ENCODE data around the gene NUMBL.
"Not testable (repeated sequence)": the region's sequence is repeated elsewhere in the genome, so short reads cannot be mapped to it uniquely, and the experiment has no call there.

NUMBL gene

GRCh38 chr19:40629346-40629745 is 61.1 kb downstream of the NUMBL start:
- no peak for DNase-seq (ENCODE audit: low read depth in 2 of 2)

- DNase-seq (ENCODE audit: low read depth in 2 of 2) = no peak
Observed at GRCh38 chr19:40627486-40628279, 62.8 kb downstream of the NUMBL start.

- DNase-seq (ENCODE audit: low read depth in 2 of 2) = no peak
Observed at GRCh38 chr19:40626918-40627317, 63.5 kb downstream of the NUMBL start.

- no peak for DNase-seq (ENCODE audit: low read depth in 2 of 2)
Observed at GRCh38 chr19:40625406-40626120, 64.9 kb downstream of the NUMBL start.

- not testable (repeated sequence) for DNase-seq (ENCODE audit: low read depth in 2 of 2)
Observed at GRCh38 chr19:40624369-40625153, 65.9 kb downstream of the NUMBL start.

- no peak for DNase-seq (ENCODE audit: low read depth in 2 of 2)
Observed at GRCh38 chr19:40623403-40624251, 66.8 kb downstream of the NUMBL start.

- DNase-seq (ENCODE audit: low read depth in 2 of 2) = no peak
Observed at GRCh38 chr19:40622773-40623075, 67.7 kb downstream of the NUMBL start.

- no peak for DNase-seq (ENCODE audit: low read depth in 2 of 2)
Observed at GRCh38 chr19:40621966-40622772, 68.3 kb downstream of the NUMBL start.

GRCh38 chr19:40621283-40621682 is 69.2 kb downstream of the NUMBL start:
- DNase-seq (ENCODE audit: low read depth in 2 of 2) = no peak

- no peak for DNase-seq (ENCODE audit: low read depth in 2 of 2)
Observed at GRCh38 chr19:40620161-40620485, 70.3 kb downstream of the NUMBL start.

- DNase-seq (ENCODE audit: low read depth in 2 of 2) = no peak
Observed at GRCh38 chr19:40619333-40620160, 70.9 kb downstream of the NUMBL start.

GRCh38 chr19:40617961-40618360 is 72.5 kb downstream of the NUMBL start:
- no peak for DNase-seq (ENCODE audit: low read depth in 2 of 2)

- DNase-seq (ENCODE audit: low read depth in 2 of 2) = no peak
Observed at GRCh38 chr19:40616941-40617340, 73.5 kb downstream of the NUMBL start.

- DNase-seq (ENCODE audit: low read depth in 2 of 2) = no peak
Observed at GRCh38 chr19:40616178-40616577, 74.3 kb downstream of the NUMBL start.
